Measurements from ENCODE around the gene IGF1R.

Gene IGF1R

DNA sequence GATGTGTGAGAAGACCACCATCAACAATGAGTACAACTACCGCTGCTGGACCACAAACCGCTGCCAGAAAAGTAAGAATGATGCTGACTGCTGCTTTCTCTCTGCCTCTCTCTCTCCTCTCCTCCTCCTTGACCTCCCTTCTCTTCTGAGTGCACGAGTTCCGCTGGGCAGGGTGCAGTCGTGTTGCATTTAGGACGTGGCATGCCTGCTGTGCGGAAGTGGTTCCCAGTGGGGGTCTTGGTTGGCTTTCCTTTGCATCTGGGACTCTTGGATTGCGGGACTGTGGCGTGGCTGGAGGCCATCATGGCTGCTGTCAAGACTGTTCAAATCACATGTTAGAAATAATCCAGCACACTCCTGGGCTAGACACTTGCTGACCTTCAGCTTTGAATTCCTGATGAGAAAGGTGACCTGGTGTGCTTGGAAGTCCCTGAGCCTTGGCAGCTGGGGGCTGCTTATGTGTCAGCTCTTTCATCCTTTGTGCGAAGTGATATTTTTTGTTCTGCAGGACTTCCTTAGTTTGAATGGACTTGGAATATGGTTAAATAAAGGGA is 59.8 kb downstream of the IGF1R start:
- DNase-seq: no peak

DNA sequence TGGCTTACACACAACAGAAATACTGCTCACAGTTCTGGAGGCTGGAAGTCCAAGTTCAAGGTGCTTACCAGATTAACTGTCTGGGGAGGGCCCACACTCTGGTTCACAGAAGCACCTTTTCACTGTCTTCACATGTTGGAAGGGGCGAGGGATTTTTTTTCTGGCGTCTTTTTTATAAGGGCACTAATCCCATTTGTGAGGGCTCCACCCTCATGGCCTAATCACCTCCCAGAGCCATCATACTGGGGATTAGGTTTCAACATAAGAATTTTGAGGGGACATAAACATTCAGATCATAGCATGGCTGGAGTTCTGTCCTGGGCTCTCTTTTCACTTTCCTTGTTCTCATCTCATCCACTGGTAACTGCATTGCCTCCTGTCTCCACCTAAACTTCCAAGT is 63.5 kb downstream of the IGF1R start:
- DNase-seq: no peak

- no peak for DNase-seq
Measured at GRCh38 chr15:98712845-98713584, 64.7 kb downstream of the IGF1R start.

GRCh38 chr15:98713585-98714001 is 65.3 kb downstream of the IGF1R start:
- no peak for DNase-seq

DNA sequence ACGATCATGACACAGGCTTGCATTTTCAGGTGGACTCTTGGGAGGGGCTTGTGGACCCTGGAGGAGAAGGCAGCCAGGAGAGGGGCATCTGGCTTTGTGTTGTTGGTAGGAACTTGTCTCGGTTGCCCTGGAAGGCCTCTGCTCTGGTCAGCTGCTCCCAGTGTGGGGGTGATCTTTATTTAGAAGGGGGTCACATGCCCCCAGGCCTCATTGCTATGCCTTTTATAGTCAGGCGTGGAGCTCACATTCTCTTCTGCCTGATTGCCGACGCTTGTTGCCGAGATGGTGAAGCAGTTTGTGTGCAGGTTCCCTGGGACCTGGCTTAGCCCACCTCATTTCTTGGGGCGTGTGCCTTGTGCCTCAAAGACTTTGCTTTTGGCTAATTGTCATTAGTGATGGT is 66.6 kb downstream of the IGF1R start:
- no peak for DNase-seq

DNA sequence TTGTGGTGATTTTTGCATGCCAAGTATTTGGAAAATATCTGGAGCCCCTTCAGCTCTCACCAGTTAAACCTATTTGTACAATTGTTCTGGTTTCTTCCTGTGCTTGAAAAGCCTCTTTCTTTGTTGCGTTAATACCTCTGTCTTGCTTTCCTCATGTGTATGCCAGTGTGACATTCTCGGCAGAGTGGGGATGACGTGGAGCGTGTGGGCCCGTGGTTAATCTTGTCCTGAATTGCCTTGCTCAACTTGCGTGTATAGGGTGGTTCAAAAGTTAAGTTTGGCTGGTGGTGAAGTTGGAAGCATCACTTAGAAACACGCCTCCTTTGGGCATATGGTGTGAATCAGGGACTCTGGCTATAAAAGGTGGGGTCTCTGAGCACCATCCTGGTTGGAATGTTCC is 67.1 kb downstream of the IGF1R start:
- no peak for DNase-seq

- DNase-seq: no peak
Measured at GRCh38 chr15:98715890-98716443, 67.6 kb downstream of the IGF1R start.

DNA sequence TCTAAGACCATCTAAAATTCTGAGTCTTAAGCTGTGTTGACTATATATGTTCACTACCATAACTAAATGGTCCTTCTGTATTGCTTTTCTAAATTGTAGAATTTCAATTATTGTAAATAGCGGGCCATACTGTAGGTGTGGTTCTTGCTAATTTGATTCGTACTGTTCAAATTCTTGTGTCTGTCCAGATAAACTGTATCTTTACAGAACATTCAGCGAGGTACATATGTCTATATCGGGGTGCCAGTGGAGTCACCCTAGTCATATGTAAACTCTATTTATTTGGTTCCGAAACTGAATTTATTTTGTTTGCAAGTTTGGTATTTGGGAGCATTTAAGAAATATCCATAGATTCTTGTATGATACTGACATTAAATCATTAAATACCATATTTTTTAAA is 69.0 kb downstream of the IGF1R start:
- DNase-seq: no peak

DNA sequence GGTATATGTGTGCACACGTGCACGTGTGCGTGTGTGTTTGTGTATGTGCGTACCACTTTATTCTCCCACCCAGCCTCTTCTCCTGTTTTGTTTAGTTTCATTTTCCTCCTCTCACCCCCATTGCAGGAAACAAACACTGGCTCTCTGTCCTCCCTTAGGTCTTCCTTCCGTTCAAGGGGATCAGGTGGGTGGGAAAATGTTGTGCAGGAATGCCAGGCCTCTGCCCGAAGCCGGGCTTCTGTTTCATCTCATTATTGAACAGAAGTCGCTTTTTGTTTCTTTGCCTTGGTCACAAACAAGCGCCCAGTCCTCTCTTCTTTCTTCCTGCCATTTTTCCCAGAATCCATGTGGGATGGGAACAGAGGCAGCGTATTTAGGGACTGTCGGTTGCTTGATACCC is 69.6 kb downstream of the IGF1R start:
- no peak for DNase-seq

DNA sequence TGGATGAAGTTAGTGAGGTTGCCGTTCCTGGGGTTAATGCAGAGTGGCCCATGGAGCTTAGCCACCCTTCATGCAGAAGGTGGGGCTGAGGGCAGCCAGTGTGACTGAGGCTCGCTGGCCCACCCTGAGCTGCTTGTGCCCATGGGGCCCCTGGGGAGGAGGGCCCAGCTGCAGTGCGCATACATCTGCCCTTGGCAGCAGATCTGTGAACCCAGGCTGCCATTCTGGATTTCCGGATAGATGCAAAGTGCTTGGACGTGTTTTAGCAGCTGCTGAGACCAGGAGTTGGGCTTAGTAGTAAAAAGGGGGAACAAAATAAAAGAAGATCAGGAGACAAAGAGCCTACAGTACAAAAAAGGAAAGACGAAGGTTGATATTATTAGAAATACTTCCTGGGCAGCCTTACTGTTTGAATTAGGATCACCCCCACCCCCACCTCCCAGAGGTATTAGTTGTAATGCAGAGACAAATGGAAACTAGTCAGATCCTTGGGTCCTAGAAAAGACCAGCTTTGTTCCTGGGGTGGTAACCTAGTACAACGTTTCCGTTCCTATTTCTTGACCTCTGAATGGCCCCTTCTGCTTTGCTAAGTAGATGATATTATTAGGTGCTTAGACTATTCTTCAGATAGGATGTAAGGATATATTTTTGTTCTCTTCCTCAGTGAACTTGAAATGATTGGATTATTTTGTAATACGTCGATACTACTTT is 70.2 kb downstream of the IGF1R start:
- DNase-seq: no peak

- DNase-seq: no peak
Measured at GRCh38 chr15:98719137-98719740, 70.9 kb downstream of the IGF1R start.

DNA sequence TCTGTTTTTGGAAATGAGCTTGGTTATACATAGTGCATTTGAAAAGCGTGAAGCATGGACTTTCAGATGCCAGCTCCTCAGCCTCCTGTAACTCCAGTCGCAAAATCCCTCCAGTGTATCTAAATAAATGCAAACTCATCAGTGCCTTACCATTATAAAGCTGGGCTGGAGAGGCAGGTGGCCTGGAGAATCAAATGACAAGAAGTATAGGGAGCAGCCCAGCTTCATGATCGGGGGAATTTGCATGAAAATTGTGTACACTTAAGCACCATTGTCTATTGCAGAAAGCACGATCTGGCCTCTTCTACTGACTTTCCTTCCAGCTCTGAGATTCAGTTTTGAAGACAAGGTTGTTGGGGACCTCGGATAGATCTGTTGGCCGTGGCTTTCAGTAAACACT is 71.7 kb downstream of the IGF1R start:
- DNase-seq: no peak

DNA sequence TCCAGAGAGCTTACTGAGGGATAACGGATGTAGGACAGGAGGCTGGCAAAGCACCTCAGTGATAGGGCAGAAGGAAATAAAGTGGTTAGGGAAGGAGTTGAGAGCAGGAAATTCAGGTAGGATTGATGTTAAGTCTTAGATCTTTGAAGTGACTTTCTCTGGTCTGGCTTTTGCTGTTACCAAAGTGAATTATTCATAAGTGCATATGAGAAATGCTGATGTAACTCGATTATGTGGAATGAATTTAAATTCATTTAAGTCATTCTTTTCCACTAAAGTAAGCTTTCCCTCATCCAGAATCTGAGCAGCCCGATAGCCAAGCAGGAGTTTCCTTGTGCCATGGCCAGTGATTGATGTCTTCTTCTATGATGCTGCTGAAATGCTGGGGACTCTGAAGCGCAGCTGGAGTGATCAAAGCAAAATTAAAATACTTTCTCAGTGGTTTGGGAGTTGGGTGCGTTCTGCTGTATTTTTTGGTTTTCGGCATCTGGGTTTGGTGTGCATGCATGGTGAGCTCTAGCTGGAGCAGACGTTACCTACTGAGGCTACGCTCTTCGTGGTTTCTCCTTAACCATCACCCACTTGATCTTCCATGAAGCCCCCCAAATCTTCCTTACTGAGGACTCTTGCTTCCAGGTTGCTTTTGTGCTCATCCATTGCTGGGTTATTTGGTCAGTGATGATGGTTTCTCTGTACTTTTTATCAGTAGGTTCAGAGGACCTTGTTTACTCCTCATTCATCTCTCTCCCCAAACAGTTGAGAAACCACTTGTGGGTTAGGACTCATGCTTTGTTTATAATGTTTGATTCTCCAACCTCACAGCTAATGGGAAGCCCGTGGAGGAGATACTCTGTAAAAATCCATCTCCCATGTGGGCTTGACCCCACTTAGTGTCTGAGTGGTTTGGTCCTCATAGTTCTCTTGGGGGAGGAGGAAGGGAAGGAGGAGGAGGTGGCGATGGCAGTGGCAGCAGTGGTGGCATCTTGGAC is 72.5 kb downstream of the IGF1R start:
- DNase-seq: no peak

- DNase-seq: no peak
Measured at GRCh38 chr15:98722209-98722608, 73.9 kb downstream of the IGF1R start.

DNA sequence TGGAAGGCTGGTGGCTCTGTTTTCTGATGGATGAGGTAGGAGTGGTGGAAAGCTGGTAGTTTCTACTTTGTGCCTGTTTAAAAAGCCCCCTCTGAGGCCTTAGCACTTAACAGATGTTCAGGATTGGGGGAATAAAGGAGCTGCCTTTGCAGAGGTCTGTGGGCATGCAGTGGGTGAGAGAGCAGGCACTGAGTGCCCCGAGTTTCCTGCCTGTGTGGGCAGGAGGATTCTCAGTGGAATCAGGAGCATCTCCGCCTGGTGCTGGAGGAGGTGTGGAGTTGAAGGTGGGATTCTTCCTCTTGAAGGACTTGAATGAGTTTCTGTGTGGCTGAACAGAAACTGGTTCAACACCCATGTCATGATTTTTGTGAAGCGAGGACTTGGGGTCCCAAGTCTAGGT is 74.3 kb downstream of the IGF1R start:
- DNase-seq: no peak

- no peak for DNase-seq
Measured at GRCh38 chr15:98723195-98723594, 74.9 kb downstream of the IGF1R start.

DNA sequence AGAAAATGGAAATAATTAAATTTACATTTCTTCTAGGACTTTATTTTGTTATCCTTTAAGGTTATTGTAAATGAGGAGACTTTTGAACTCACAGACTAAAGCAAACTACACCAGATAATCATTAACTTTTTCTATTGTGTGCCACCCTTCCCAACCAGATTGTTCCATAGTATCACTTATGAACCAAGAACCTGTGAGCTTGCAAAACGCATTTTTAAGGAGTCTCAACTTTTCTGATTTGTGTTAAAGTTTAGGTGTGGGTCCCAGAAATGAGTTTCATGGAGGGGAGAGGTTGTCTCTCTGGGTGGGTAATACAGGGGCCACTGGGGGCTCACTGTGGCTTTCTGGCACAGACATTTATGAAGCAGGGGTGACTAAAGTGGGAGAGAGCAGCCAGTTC is 75.7 kb downstream of the IGF1R start:
- no peak for DNase-seq

GRCh38 chr15:98724494-98724893 is 76.2 kb downstream of the IGF1R start:
- no peak for DNase-seq

- DNase-seq: no peak
Measured at GRCh38 chr15:98725874-98726273, 77.5 kb downstream of the IGF1R start.

DNA sequence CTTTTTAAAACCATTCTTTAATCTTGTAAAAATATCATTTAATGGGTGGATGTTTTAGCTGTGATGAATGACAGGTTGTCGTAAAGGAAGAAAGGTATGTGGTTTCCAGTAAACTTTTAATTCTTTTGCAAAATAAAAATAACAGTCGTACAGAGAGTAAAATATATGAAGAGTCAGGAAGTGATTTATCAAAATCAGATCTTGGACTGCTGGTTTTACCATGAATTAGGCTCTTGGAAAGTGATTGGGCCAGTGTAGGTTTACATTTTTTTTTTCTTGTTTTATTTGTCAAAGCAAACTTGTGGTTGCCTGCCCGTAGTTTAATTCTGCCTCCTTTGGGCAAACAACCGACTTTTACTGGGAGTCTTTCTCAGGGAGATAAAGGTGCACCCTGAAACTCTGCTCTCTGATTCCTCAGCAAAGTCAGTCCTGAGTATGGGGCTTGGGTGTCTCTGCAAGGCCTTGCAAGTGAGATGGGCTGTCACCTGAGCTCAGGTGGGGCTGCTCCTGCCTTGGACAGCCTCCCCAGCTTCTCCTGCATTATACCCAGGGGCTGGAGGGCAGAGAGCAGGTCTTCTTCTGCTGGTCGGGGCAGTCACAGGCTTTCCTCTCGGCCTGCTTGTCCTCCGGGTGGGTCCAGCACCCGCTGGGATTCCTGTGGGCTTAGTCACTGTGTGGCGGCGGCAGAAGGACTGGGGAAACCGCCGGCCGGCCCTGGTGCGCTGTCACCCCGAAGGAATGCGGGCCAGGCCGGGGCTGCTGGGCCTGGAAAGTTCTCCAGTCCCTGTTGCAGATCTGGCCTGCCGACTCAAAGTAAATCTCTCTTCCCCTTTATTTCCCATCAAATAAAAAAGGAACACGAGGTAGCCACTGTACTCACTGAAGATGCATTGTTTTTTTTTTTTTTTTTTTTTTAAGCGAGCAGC is 79.0 kb downstream of the IGF1R start:
- DNase-seq: no peak
